GM12878 (cell line): ENCODE data around the gene LDB3. TPM values are rescaled to one million over a fixed set of nuclear protein-coding genes. Genes with fewer than 3 reads are reported as not detected.

ENCODE experiments used
- ASH2L ChIP-seq: fragments of 300-600, 200-600 bp; sonication (generic); IDR thresholded peaks from 2 replicates; pipeline ENCODE4 v1.6.1; 2017; ENCODE audit warnings: low read depth, mild to moderate bottlenecking, borderline replicate concordance
- ATF7 ChIP-seq: fragments of 450-650 bp; IDR thresholded peaks from 2 replicates; pipeline ENCODE4 v1.6.1; 2016; ENCODE audit warnings: low read depth, mild to moderate bottlenecking
- BCL3 ChIP-seq: IDR thresholded peaks from 2 replicates; pipeline ENCODE4 v1.6.1; 2011; ENCODE audit warnings: borderline replicate concordance, low read depth, mild to moderate bottlenecking, moderate library complexity, low read length; ENCODE audit not compliant: insufficient read depth, poor library complexity, severe bottlenecking
- BCLAF1 ChIP-seq: fragments of 450-650 bp; IDR thresholded peaks from 2 replicates; pipeline ENCODE4 v1.6.1; 2017; ENCODE audit warnings: antibody characterized with exemption, mild to moderate bottlenecking, moderate library complexity
- CHD2 ChIP-seq: IDR thresholded peaks from 2 replicates; pipeline ENCODE4 v1.6.1; 2011; ENCODE audit warnings: low read depth, low read length, improper control_type of control experiment, borderline replicate concordance
- DPF2 ChIP-seq: fragments of 450-650 bp; IDR thresholded peaks from 2 replicates; pipeline ENCODE4 v1.6.1; 2017; ENCODE audit warnings: mild to moderate bottlenecking
- FOS ChIP-seq: IDR thresholded peaks from 3 replicates; pipeline ENCODE4 v1.6.1; 2011; ENCODE audit warnings: borderline replicate concordance; ENCODE audit not compliant: insufficient read length; ENCODE audit errors: extremely low read depth
- FOXM1 ChIP-seq: IDR thresholded peaks from 2 replicates; pipeline ENCODE4 v1.6.1; 2012; ENCODE audit warnings: low read depth, mild to moderate bottlenecking, inconsistent platforms, low read length, moderate library complexity
- GABPA ChIP-seq: IDR thresholded peaks from 2 replicates; pipeline ENCODE4 v1.6.1; 2014; ENCODE audit warnings: antibody characterized with exemption, low read depth, mild to moderate bottlenecking, inconsistent platforms
- IKZF2 ChIP-seq, 2 experiments: fragments of 450-650 bp; IDR thresholded peaks; 2 replicates each; pipeline ENCODE4 v1.6.1; 2017; ENCODE audit warnings: mild to moderate bottlenecking in 2 of 2, moderate library complexity in 2 of 2
- KAT2A ChIP-seq: conservative IDR thresholded peaks from 2 replicates; pipeline ENCODE4 v1.6.1; 2011; ENCODE audit warnings: low read depth, low read length; ENCODE audit not compliant: control insufficient read depth
- KLF5 ChIP-seq: fragments of 450-650 bp; IDR thresholded peaks from 2 replicates; pipeline ENCODE4 v1.6.1; 2014; ENCODE audit warnings: mild to moderate bottlenecking; ENCODE audit not compliant: partially characterized antibody
- MAX ChIP-seq: IDR thresholded peaks from 2 replicates; pipeline ENCODE4 v1.6.1; 2012; ENCODE audit warnings: low read depth, low read length, improper control_type of control experiment
- NFYA ChIP-seq: IDR thresholded peaks from 2 replicates; pipeline ENCODE4 v1.6.1; 2011; ENCODE audit warnings: low read depth, mild to moderate bottlenecking, low read length, improper control_type of control experiment, borderline replicate concordance
- NKRF ChIP-seq: fragments of 450-650 bp; conservative IDR thresholded peaks from 2 replicates; pipeline ENCODE4 v1.6.1; 2017; ENCODE audit warnings: mild to moderate bottlenecking, moderate library complexity
- POU2F2 ChIP-seq: IDR thresholded peaks from 3 replicates; pipeline ENCODE4 v1.6.1; 2011; ENCODE audit warnings: low read depth, mild to moderate bottlenecking, low read length, borderline replicate concordance
- RBBP5 ChIP-seq: fragments of 200-600 bp; sonication (generic); conservative IDR thresholded peaks from 2 replicates; pipeline ENCODE4 v1.6.1; 2016
- RUNX3 ChIP-seq: IDR thresholded peaks from 2 replicates; pipeline ENCODE4 v1.6.1; 2012; ENCODE audit warnings: low read length, inconsistent platforms
- SMC3 ChIP-seq: IDR thresholded peaks from 2 replicates; pipeline ENCODE4 v1.6.1; 2011; ENCODE audit warnings: low read length, improper control_type of control experiment, borderline replicate concordance
- TAF1 ChIP-seq: IDR thresholded peaks from 2 replicates; pipeline ENCODE4 v1.6.1; 2011; ENCODE audit warnings: mild to moderate bottlenecking, low read depth, low read length, borderline replicate concordance
- WRNIP1 ChIP-seq: IDR thresholded peaks from 2 replicates; pipeline ENCODE4 v1.6.1; 2011; ENCODE audit warnings: low read depth, low read length, improper control_type of control experiment, borderline replicate concordance
- ZBED1 ChIP-seq: IDR thresholded peaks from 2 replicates; pipeline ENCODE4 v1.6.1; 2016; ENCODE audit warnings: borderline replicate concordance
- ZZZ3 ChIP-seq: IDR thresholded peaks from 2 replicates; pipeline ENCODE4 v1.6.1; 2011; ENCODE audit warnings: low read depth; ENCODE audit not compliant: control insufficient read depth, insufficient read length
- polyA plus RNA-seq, 11 experiments: library from polyadenylated mRNA; depleted of rRNA in 4 of 11; unstranded in 6 of 11; stranded (reverse) in 5 of 11; fragments of >200 nt; fragmentation: Nextera tagmentation in 4 of 11; fragmentation: Illumina TruSeq in 1 of 11; extraction: Ambion mirVana in 4 of 11; extraction: Trizol in 1 of 11; gene quantifications; 1 replicate in 1 of 11; 2 replicates in 10 of 11; pipeline versions ENCODE4 v1.2.1 to v1.2.3, GENCODE V29; 2011 to 2016; ENCODE audit warnings: inconsistent platforms in 2 of 11, missing spikeins in 2 of 11, low read depth in 1 of 11
- total RNA-seq, 4 experiments: library from RNA; depleted of rRNA in 3 of 4; stranded (reverse); fragments of >200 nt in 3 of 4; fragmentation: Illumina TruSeq in 1 of 4; extraction: Trizol in 1 of 4; gene quantifications; 2 replicates each; pipeline versions ENCODE4 v1.2.1 to v1.2.3, GENCODE V29; 2013 to 2021

LDB3 gene
- total and polyA plus RNA-seq, 10 of the 15 experiments (the other 5 are each of a cell fraction or from before 2014, with no cell fraction given): 0.02 to 0.07 (median 0.04) TPM; not detected in 1

GRCh38 chr10:86757113-86757972 lies 89.0 kb downstream of the LDB3 start (continued):
- TF ChIP-seq NKRF: 0 out of 2 replicates have a peak, but pooled peaks have one; percentile 3
- no peak for TF ChIP-seq ZZZ3
- no peak for TF ChIP-seq CHD2
- TF ChIP-seq WRNIP1: no peak
- no peak for TF ChIP-seq BCLAF1
- no peak for TF ChIP-seq NFYA
- TF ChIP-seq TAF1: no peak
- TF ChIP-seq DPF2: no peak
- 0 out of 2 replicates have a peak, but pooled peaks have one; percentile 22 for TF ChIP-seq RUNX3
- no peak for TF ChIP-seq POU2F2
- no peak for TF ChIP-seq BCL3
- no peak for TF ChIP-seq KAT2A
- no peak for TF ChIP-seq FOS
- TF ChIP-seq ASH2L: 0 out of 2 replicates have a peak, but pooled peaks have one; percentile 48
- TF ChIP-seq GABPA: no peak
- TF ChIP-seq MAX: no peak
- no peak for TF ChIP-seq ZBED1
- no peak for TF ChIP-seq KLF5
- 0 out of 2 replicates have a peak, but pooled peaks have one; percentile 11 for TF ChIP-seq FOXM1
- TF ChIP-seq ATF7: peak; percentile 68
- no peak for TF ChIP-seq SMC3
- peak; percentile 32 to 59; a peak in 2 of 4 replicates for TF ChIP-seq IKZF2 (IDR thresholded peaks at IDR 0.05)
- TF ChIP-seq RBBP5: no peak
